ENCODE results near the gene TTLL13.
A peak's percentile ranks its signal among the peaks of the same experiment; 100 is the strongest.

DNA sequence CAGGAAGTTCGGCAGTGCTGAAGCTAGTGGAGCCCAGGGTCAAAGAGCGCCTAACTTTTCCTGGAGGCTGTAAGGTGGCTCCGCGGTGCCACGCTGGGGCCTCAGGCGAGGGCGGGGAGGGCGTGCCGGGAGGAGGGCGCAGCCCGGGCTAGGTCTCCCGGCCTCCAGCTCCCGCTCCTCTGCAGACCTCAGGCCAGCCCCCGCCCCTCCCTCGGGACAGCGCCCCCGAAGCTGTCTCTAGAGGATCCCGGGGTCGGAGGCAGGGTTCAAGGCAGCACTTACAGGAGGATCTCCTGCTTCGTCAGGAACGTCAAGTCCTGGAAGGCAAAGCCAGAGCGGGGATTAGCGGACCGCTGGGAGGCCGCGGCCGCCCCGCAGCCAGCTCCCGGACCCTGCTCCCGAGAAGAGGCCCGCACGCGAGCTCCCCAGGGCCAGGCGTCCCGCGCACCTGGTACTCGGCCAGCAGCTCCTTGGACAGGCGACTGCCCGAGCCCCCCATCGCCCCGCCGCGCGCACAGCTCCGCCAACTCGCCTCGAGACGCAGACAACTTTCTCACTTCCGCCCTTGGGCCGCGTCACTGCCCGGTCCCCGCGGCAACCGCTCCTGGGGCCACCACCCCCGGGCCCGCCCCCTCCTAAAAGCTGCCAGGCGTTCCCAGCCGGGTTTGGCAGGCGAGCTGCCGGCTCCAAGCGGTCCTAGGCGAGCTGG, 15.8 kb upstream of the TTLL13 start, which contains the start of gene CIB1:
- TF ChIP-seq, protein P1, sequence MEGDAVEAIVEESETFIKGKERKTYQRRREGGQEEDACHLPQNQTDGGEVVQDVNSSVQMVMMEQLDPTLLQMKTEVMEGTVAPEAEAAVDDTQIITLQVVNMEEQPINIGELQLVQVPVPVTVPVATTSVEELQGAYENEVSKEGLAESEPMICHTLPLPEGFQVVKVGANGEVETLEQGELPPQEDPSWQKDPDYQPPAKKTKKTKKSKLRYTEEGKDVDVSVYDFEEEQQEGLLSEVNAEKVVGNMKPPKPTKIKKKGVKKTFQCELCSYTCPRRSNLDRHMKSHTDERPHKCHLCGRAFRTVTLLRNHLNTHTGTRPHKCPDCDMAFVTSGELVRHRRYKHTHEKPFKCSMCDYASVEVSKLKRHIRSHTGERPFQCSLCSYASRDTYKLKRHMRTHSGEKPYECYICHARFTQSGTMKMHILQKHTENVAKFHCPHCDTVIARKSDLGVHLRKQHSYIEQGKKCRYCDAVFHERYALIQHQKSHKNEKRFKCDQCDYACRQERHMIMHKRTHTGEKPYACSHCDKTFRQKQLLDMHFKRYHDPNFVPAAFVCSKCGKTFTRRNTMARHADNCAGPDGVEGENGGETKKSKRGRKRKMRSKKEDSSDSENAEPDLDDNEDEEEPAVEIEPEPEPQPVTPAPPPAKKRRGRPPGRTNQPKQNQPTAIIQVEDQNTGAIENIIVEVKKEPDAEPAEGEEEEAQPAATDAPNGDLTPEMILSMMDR (IDR thresholded peaks at IDR 0.05), result peak in 4 of 6 experiments; percentile 18 to 58 (median 32)
- TF ChIP-seq POLR2A (IDR thresholded peaks at IDR 0.05), result peak in 2 of 4 donors; percentile 56 to 82
